Measurements from ENCODE around the gene NFAT5.

The NFAT5 gene

GRCh38 chr16:69601250-69601649 is 35.5 kb downstream of the NFAT5 start:
- TF ChIP-seq CTCF (conservative IDR thresholded peaks at IDR 0.05): no peak
- H3K27ac ChIP-seq: no peak overlapping the region

GRCh38 chr16:69606985-69607384 is 41.2 kb downstream of the NFAT5 start:
- TF ChIP-seq CTCF (conservative IDR thresholded peaks at IDR 0.05): no peak
- H3K27ac ChIP-seq: no peak overlapping the region

DNA sequence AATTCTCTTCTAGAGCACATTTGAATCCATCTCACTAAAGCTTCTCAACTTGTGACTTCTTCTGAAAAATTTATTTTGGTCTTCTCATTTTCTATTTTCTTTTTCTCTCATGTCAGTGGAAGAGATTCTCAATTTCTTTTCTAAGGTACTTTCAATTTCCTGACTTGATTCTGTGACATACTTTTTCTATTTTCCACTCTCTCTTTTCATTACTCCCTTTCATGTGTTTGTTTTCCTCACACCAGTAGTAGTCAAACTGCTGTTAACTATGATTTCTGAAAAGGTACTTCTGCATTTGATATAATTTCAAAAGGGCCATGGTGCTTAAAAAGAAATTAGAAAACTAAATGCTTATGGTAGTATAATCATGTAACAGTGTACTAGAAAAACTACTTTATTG is 41.9 kb downstream of the NFAT5 start:
- H3K27ac ChIP-seq: no peak overlapping the region
- TF ChIP-seq CTCF (conservative IDR thresholded peaks at IDR 0.05): no peak

DNA sequence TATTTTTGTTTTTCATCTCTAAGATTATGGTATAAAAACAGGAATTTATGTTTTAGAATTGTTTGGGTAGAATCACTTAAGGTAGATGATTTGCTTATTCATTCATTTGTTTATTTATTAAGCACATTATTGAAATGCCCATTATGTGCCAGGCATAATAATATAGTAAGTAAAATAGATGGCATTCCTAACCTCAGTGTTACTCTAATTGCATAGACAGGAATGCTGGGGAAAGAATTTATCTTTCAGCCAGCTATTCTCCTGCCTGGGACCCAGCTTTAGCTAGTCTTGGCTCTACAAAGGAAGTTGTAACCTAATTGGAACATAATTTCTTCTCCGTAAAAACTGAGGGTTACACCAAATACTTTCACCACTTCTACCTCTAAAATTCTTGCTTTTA is 44.6 kb downstream of the NFAT5 start:
- no peak overlapping the region for H3K27ac ChIP-seq
- no peak for TF ChIP-seq CTCF (conservative IDR thresholded peaks at IDR 0.05)

DNA sequence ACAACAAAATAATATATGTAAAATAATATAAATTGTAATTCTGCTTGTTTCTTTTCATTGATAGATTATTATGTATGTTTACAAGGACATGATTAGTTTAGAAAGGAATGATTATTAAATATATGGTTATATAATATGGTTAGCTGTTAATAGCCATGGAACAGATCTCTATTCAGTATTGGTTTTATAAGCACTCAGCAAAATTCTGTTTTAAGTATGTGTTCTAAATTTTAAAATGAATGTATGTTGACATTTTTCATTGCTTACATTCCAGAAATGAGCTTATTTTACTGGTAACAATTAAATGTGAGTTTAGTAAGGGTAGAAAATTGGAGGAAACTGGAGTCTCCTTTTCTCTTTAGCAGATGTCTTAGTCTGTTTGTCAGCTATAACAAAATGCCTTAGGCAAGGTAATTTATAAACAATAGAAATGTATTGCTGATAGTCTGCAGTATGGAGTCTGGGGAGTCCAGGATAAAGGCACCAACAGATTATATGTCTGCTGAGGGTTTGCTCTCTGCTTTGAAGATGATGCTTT is 45.4 kb downstream of the NFAT5 start:
- H3K27ac ChIP-seq: no peak overlapping the region
- no peak for TF ChIP-seq CTCF (conservative IDR thresholded peaks at IDR 0.05)

DNA sequence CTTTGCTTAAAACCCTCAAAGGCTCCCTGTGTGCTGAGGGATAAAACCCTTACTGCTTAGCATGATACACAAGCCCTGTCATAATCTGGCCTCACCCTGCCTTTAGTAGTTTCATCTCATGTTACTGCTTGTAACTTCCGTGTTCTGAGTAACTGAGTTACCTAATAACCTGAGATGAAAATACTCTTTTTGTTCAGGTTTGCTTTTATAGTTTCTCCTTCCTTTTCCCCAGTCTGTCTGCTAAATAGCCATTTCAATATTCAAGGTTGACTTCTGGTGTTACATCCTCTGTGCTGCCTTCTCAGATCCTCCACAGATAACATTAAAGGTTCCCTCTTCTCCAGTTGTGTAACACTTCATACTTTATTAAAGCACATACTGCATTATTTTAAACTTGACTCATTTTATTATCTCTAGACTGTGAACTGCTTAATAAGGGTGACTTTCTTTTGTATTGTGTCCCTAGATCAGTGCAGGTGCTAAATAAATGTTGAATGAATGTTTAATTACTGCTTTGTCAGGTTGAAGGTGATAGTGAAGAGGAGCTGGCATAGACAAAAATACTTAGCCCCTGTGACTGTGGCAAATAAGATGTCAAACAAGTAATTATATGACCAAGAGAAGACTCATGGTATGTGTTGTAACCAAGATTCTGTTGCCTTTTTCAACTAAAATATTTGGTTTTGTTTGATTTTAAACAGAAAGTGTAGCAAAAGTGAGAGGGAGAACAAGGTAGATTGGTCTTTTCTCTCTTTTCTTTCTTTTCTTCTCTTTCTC is 47.8 kb downstream of the NFAT5 start:
- H3K27ac ChIP-seq: no peak overlapping the region
- no peak for TF ChIP-seq CTCF (conservative IDR thresholded peaks at IDR 0.05)

DNA sequence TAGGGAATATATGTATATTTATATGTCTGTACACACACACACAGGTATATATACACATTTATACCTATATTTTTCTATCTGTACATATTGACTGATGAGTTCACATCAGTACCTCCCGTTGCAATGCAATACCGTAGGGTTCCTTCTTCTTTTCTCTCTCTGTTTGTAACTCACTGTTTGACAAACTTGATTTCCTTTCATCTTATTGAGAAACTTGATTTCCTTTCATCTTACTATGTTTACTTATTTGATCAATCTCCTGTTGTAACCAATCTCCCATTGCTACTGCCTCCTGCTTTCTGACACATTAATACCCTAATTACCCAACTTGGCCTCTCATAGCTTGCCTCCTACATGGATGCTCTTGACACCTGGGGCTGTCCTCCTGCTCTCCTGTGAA is 49.8 kb downstream of the NFAT5 start:
- TF ChIP-seq CTCF (conservative IDR thresholded peaks at IDR 0.05): no peak

More for the DNA sequence above, 49.8 kb downstream of the NFAT5 start:
- H3K27ac ChIP-seq: no peak overlapping the region

All from VCaP (cell line).